ENCODE measurements around the gene NEDD8.
A peak's percentile ranks its signal among the peaks of the same experiment; 100 is the strongest.

The NEDD8 gene

GRCh38 chr14:24192933-24193332, 39.2 kb downstream of the NEDD8 start:
- Histone ChIP-seq H3K27me3 (ENCODE audit: insufficient read depth, low read length, poor library complexity) (no peaks in the 10 kb centered on the region), H3K4me2 (ENCODE audit: insufficient read depth, low read length) (peak overlapping the region; percentile 16; the same call in 1 of the 2 replicates), H4K20me1 (ENCODE audit: insufficient read depth, low read length) (no peaks in the 10 kb centered on the region), H3K9ac (ENCODE audit: low read depth, low read length) (no peak overlapping the region), H3K27ac (ENCODE audit: low read length) (no peak overlapping the region), H2AFZ (ENCODE audit: low read depth, low read length) (no peak overlapping the region), H3K79me2 (ENCODE audit: insufficient read depth, low read length) (peaks cover 52% of the 10 kb centered on the region), H3K9me3 (ENCODE audit: insufficient read depth, low read length, severe bottlenecking) (no peaks in the 10 kb centered on the region), H3K4me1 (ENCODE audit: insufficient read depth, low read length) (peaks cover 66% of the 10 kb centered on the region), H3K4me3 (ENCODE audit: low read depth in 1 of 2, low read length in 2 of 2) (no peak overlapping the region), H3K36me3 (ENCODE audit: insufficient read depth, low read length) (peaks cover 26% of the 10 kb centered on the region)
- no peak for DNase-seq
- TF ChIP-seq CTCF (IDR thresholded peaks at IDR 0.05; ENCODE audit: borderline replicate concordance, extremely low read depth, low read length, poor library complexity, severe bottlenecking) (no peak), EZH2 (IDR thresholded peaks at IDR 0.05; ENCODE audit: borderline replicate concordance, low read depth, low read length, severe bottlenecking) (no peak)
- ATAC-seq (ENCODE audit: insufficient read depth, low read depth), result no peak

- TF ChIP-seq CTCF (IDR thresholded peaks at IDR 0.05; ENCODE audit: borderline replicate concordance, extremely low read depth, low read length, poor library complexity, severe bottlenecking), result no peak
- TF ChIP-seq EZH2 (IDR thresholded peaks at IDR 0.05; ENCODE audit: borderline replicate concordance, low read depth, low read length, severe bottlenecking), result no peak
- Histone ChIP-seq H3K4me2 (ENCODE audit: insufficient read depth, low read length) (no peak overlapping the region), H3K79me2 (ENCODE audit: insufficient read depth, low read length) (peaks cover 51% of the 10 kb centered on the region), H3K9ac (ENCODE audit: low read depth, low read length) (no peak overlapping the region), H3K4me1 (ENCODE audit: insufficient read depth, low read length) (peaks cover 66% of the 10 kb centered on the region), H3K4me3 (ENCODE audit: low read depth in 1 of 2, low read length in 2 of 2) (no peak overlapping the region), H3K9me3 (ENCODE audit: insufficient read depth, low read length, severe bottlenecking) (no peaks in the 10 kb centered on the region), H2AFZ (ENCODE audit: low read depth, low read length) (no peak overlapping the region), H3K27me3 (ENCODE audit: insufficient read depth, low read length, poor library complexity) (no peaks in the 10 kb centered on the region), H3K36me3 (ENCODE audit: insufficient read depth, low read length) (peaks cover 44% of the 10 kb centered on the region), H3K27ac (ENCODE audit: low read length) (no peak overlapping the region), H4K20me1 (ENCODE audit: insufficient read depth, low read length) (peaks cover 9% of the 10 kb centered on the region; the same call in 1 of the 2 replicates)
- no peak for ATAC-seq (ENCODE audit: insufficient read depth, low read depth)
- DNase-seq, result no peak
Measured at GRCh38 chr14:24190416-24190815, 41.8 kb downstream of the NEDD8 start.

GRCh38 chr14:24189460-24189859, 42.7 kb downstream of the NEDD8 start:
- peaks cover 59% of the 10 kb centered on the region for H3K4me1 ChIP-seq (ENCODE audit: insufficient read depth, low read length)
- peak overlapping the region; percentile 66 for H3K9ac ChIP-seq (ENCODE audit: low read depth, low read length)
- peak overlapping the region in 1 of 2 experiments; percentile 86; a peak in 1 of 4 replicates for H3K4me3 ChIP-seq (ENCODE audit: low read depth in 1 of 2, low read length in 2 of 2)
- no peak for DNase-seq
- peak overlapping the region; percentile 92 for H3K4me2 ChIP-seq (ENCODE audit: insufficient read depth, low read length)
- no peaks in the 10 kb centered on the region for H3K9me3 ChIP-seq (ENCODE audit: insufficient read depth, low read length, severe bottlenecking)
- peaks cover 54% of the 10 kb centered on the region for H3K36me3 ChIP-seq (ENCODE audit: insufficient read depth, low read length)
- H3K79me2 ChIP-seq (ENCODE audit: insufficient read depth, low read length), result peaks cover 41% of the 10 kb centered on the region
- ATAC-seq (ENCODE audit: insufficient read depth, low read depth), result no peak
- H3K27ac ChIP-seq (ENCODE audit: low read length), result peak overlapping the region; percentile 72; the same call in 1 of the 2 replicates
- H3K27me3 ChIP-seq (ENCODE audit: insufficient read depth, low read length, poor library complexity), result no peaks in the 10 kb centered on the region
- peaks cover 9% of the 10 kb centered on the region; the same call in 1 of the 2 replicates for H4K20me1 ChIP-seq (ENCODE audit: insufficient read depth, low read length)
- peak overlapping the region; percentile 72; the same call in 1 of the 2 replicates for H2AFZ ChIP-seq (ENCODE audit: low read depth, low read length)
- no peak for TF ChIP-seq CTCF (IDR thresholded peaks at IDR 0.05; ENCODE audit: borderline replicate concordance, extremely low read depth, low read length, poor library complexity, severe bottlenecking)

- ATAC-seq (ENCODE audit: insufficient read depth, low read depth), result no peak
- Histone ChIP-seq H3K79me2 (ENCODE audit: insufficient read depth, low read length) (peaks cover 37% of the 10 kb centered on the region), H3K4me3 (ENCODE audit: low read depth in 1 of 2, low read length in 2 of 2) (peak overlapping the region; percentile 19 to 86; a peak in 3 of 4 replicates), H2AFZ (ENCODE audit: low read depth, low read length) (peak overlapping the region; percentile 72), H3K4me2 (ENCODE audit: insufficient read depth, low read length) (peak overlapping the region; percentile 92), H3K4me1 (ENCODE audit: insufficient read depth, low read length) (peaks cover 54% of the 10 kb centered on the region), H3K9me3 (ENCODE audit: insufficient read depth, low read length, severe bottlenecking) (no peaks in the 10 kb centered on the region), H3K27ac (ENCODE audit: low read length) (peak overlapping the region; percentile 72), H4K20me1 (ENCODE audit: insufficient read depth, low read length) (peaks cover 9% of the 10 kb centered on the region; the same call in 1 of the 2 replicates), H3K36me3 (ENCODE audit: insufficient read depth, low read length) (peaks cover 56% of the 10 kb centered on the region), H3K27me3 (ENCODE audit: insufficient read depth, low read length, poor library complexity) (no peaks in the 10 kb centered on the region), H3K9ac (ENCODE audit: low read depth, low read length) (peak overlapping the region; percentile 66)
- no peak for TF ChIP-seq CTCF (IDR thresholded peaks at IDR 0.05; ENCODE audit: borderline replicate concordance, extremely low read depth, low read length, poor library complexity, severe bottlenecking)
- TF ChIP-seq EZH2 (IDR thresholded peaks at IDR 0.05; ENCODE audit: borderline replicate concordance, low read depth, low read length, severe bottlenecking), result no peak
- DNase-seq, result no peak
Measured at GRCh38 chr14:24189059-24189375, 43.1 kb downstream of the NEDD8 start.
